A673 (cell line): Measurements from ENCODE around the gene NLGN1.

Experiments used
- CTCF ChIP-seq: fragments of 300-800, 200-600 bp; sonication (generic); conservative IDR thresholded peaks from 2 replicates; pipeline ENCODE4 v1.5.1; 2017; ENCODE audit warnings: low read depth, mild to moderate bottlenecking, antibody characterized with exemption, low read length, moderate library complexity, mixed read lengths
- EZH2 ChIP-seq: fragments of 200-600 bp; sonication (generic); IDR thresholded peaks from 2 replicates; pipeline ENCODE4 v1.6.1; 2017; ENCODE audit warnings: borderline replicate concordance, low read depth, mild to moderate bottlenecking, mixed read lengths, antibody characterized with exemption, low read length; ENCODE audit not compliant: poor library complexity, severe bottlenecking

DNA sequence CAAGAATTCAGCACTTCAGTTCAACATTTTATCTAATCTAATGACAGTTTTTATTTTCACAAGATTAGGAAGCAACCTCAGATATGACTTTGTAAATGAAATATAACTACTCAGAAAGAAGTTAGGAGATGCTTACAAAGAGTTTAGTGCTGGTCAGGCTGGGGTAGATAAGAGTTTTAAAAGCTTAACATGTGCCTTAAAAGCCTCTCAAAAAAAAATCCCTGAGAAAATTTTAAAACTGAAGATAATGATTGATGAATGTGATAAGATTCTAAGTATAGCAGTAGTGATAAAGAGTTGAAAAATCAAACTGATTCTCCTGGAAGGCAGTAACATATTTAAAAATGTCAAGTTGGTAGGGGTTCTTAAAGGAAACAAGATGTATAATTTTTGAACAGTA, 478.2 kb downstream of the NLGN1 start:
- no peak for TF ChIP-seq CTCF
- no peak for TF ChIP-seq EZH2
